Measurements from ENCODE around the gene NAV3. TPM values are rescaled to one million over a fixed set of nuclear protein-coding genes. Genes with fewer than 3 reads are reported as not detected.

Gene NAV3
- total and polyA plus RNA-seq, 4 donors = 0.22 to 1.7 (median 0.71) TPM

GRCh38 chr12:78118036-78118435 is 287.3 kb downstream of the NAV3 start:
- H3K4me1 ChIP-seq (ENCODE audit: control insufficient read depth in 4 of 4, insufficient read depth in 4 of 4, low read length in 3 of 4) = no peaks in the 10 kb centered on the region
- TF ChIP-seq NR2F2 (IDR thresholded peaks at IDR 0.05) (no peak), GABPA (IDR thresholded peaks at IDR 0.05 in 1 of 2, conservative IDR thresholded peaks at IDR 0.05 in 1 of 2) (no peak), JUND (IDR thresholded peaks at IDR 0.05) (no peak), HNF4G (IDR thresholded peaks at IDR 0.05) (no peak), RAD21 (IDR thresholded peaks at IDR 0.05) (no peak), FOXA1 (IDR thresholded peaks at IDR 0.05) (no peak), YY1 (IDR thresholded peaks at IDR 0.05) (no peak), EGR1 (IDR thresholded peaks at IDR 0.05; ENCODE audit: low read depth in 2 of 2) (no peak)
- WGBS = 61% methylated on average over 6 of the region's 6 CpGs
- no peak overlapping the region for H3K4me3 ChIP-seq (ENCODE audit: low read depth in 1 of 3, low read length in 3 of 3)
- no peaks in the 10 kb centered on the region for H3K27me3 ChIP-seq (ENCODE audit: control insufficient read depth in 4 of 4, insufficient read depth in 4 of 4, low read length in 3 of 4)
- H3K9me3 ChIP-seq (ENCODE audit: control insufficient read depth in 4 of 4, low read length in 3 of 4) = peaks cover 0 to 4% (median 1%) of the 10 kb centered on the region in 4 donors
- H3K27ac ChIP-seq (ENCODE audit: low read depth in 1 of 2, low read length in 2 of 2) = no peak overlapping the region
- H3K9ac ChIP-seq (ENCODE audit: low read depth in 1 of 2, low read length in 2 of 2) = no peak overlapping the region
- DNase-seq (ENCODE audit: low spot score) = no peak
- H3K36me3 ChIP-seq (ENCODE audit: control insufficient read depth in 4 of 4, insufficient read depth in 3 of 4, low read depth in 1 of 4, low read length in 3 of 4) = no peaks in the 10 kb centered on the region

GRCh38 chr12:78118486-78118885 is 287.8 kb downstream of the NAV3 start:
- Histone ChIP-seq H3K27me3 (ENCODE audit: control insufficient read depth in 4 of 4, insufficient read depth in 4 of 4, low read length in 3 of 4) (no peaks in the 10 kb centered on the region), H3K9ac (ENCODE audit: low read depth in 1 of 2, low read length in 2 of 2) (no peak overlapping the region), H3K4me3 (ENCODE audit: low read depth in 1 of 3, low read length in 3 of 3) (no peak overlapping the region), H3K36me3 (ENCODE audit: control insufficient read depth in 4 of 4, insufficient read depth in 3 of 4, low read depth in 1 of 4, low read length in 3 of 4) (no peaks in the 10 kb centered on the region), H3K9me3 (ENCODE audit: control insufficient read depth in 4 of 4, low read length in 3 of 4) (peaks cover 0 to under 1% (median 0%) of the 10 kb centered on the region in 4 donors), H3K4me1 (ENCODE audit: control insufficient read depth in 4 of 4, insufficient read depth in 4 of 4, low read length in 3 of 4) (no peaks in the 10 kb centered on the region), H3K27ac (ENCODE audit: low read depth in 1 of 2, low read length in 2 of 2) (no peak overlapping the region)
- 87% methylated on average over 2 of the region's 2 CpGs for WGBS
- no peak for TF ChIP-seq YY1 (IDR thresholded peaks at IDR 0.05)
- DNase-seq (ENCODE audit: low spot score) = no peak

GRCh38 chr12:78119351-78119918 is 288.7 kb downstream of the NAV3 start:
- Histone ChIP-seq H3K4me3 (ENCODE audit: low read depth in 1 of 3, low read length in 3 of 3) (no peak overlapping the region), H3K9ac (ENCODE audit: low read depth in 1 of 2, low read length in 2 of 2) (no peak overlapping the region), H3K27me3 (ENCODE audit: control insufficient read depth in 4 of 4, insufficient read depth in 4 of 4, low read length in 3 of 4) (no peaks in the 10 kb centered on the region), H3K9me3 (ENCODE audit: control insufficient read depth in 4 of 4, low read length in 3 of 4) (no peaks in the 10 kb centered on the region), H3K4me1 (ENCODE audit: control insufficient read depth in 4 of 4, insufficient read depth in 4 of 4, low read length in 3 of 4) (no peaks in the 10 kb centered on the region), H3K27ac (ENCODE audit: low read depth in 1 of 2, low read length in 2 of 2) (no peak overlapping the region), H3K36me3 (ENCODE audit: control insufficient read depth in 4 of 4, insufficient read depth in 3 of 4, low read depth in 1 of 4, low read length in 3 of 4) (no peaks in the 10 kb centered on the region)
- 79% methylated on average over 12 of the region's 12 CpGs for WGBS
- no peak for TF ChIP-seq JUND (IDR thresholded peaks at IDR 0.05)
- TF ChIP-seq YY1 (IDR thresholded peaks at IDR 0.05) = no peak
- TF ChIP-seq HNF4G (IDR thresholded peaks at IDR 0.05) = no peak
- TF ChIP-seq ZBTB33 (IDR thresholded peaks at IDR 0.05) = no peak
- TF ChIP-seq ATF3 (IDR thresholded peaks at IDR 0.05) = no peak
- no peak for DNase-seq (ENCODE audit: low spot score)

GRCh38 chr12:78120306-78120705 is 289.6 kb downstream of the NAV3 start:
- Histone ChIP-seq H3K4me3 (ENCODE audit: low read depth in 1 of 3, low read length in 3 of 3) (no peak overlapping the region), H3K27me3 (ENCODE audit: control insufficient read depth in 4 of 4, insufficient read depth in 4 of 4, low read length in 3 of 4) (no peaks in the 10 kb centered on the region), H3K9me3 (ENCODE audit: control insufficient read depth in 4 of 4, low read length in 3 of 4) (no peaks in the 10 kb centered on the region), H3K27ac (ENCODE audit: low read depth in 1 of 2, low read length in 2 of 2) (no peak overlapping the region), H3K9ac (ENCODE audit: low read depth in 1 of 2, low read length in 2 of 2) (no peak overlapping the region), H3K36me3 (ENCODE audit: control insufficient read depth in 4 of 4, insufficient read depth in 3 of 4, low read depth in 1 of 4, low read length in 3 of 4) (no peaks in the 10 kb centered on the region), H3K4me1 (ENCODE audit: control insufficient read depth in 4 of 4, insufficient read depth in 4 of 4, low read length in 3 of 4) (no peaks in the 10 kb centered on the region)
- TF ChIP-seq YY1 (IDR thresholded peaks at IDR 0.05) (no peak), REST (IDR thresholded peaks at IDR 0.05) (no peak), FOXA2 (IDR thresholded peaks at IDR 0.05) (no peak), HNF4G (IDR thresholded peaks at IDR 0.05) (no peak), FOXA1 (IDR thresholded peaks at IDR 0.05) (no peak), CTCF (IDR thresholded peaks at IDR 0.05; ENCODE audit: low read depth, low read length, missing input control) (no peak), MAX (IDR thresholded peaks at IDR 0.05) (no peak), SP1 (IDR thresholded peaks at IDR 0.05) (no peak), NR2F2 (IDR thresholded peaks at IDR 0.05) (no peak), RAD21 (IDR thresholded peaks at IDR 0.05) (no peak), JUND (IDR thresholded peaks at IDR 0.05) (no peak), HNF4A (conservative IDR thresholded peaks at IDR 0.05) (no peak)
- no peak for DNase-seq (ENCODE audit: low spot score)
